ENCODE measurements around the gene TPPP3.

Gene TPPP3

DNA sequence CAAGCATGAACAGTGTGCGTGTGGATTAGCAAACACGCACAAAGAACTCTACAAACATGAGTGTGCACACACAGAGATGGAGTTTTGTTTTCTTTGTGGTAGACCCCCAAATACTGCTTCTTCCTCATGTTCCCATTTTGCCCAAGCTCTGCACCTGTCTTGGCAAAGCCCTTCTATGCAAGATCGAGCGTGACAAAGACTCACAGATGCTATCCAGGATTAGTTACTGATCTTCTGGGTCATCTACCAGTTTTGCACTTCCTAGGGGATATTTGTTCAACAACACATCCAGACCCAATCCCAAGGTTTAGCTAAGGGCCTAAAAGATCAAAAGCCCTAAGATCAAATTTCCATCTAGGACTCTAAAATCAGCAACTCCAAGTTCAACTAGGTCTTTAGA lies 50.7 kb downstream of the TPPP3 start:
- no peak for DNase-seq (ENCODE audit: low read depth)

- DNase-seq (ENCODE audit: low read depth) = no peak
Observed at GRCh38 chr16:67341250-67341649, 52.0 kb downstream of the TPPP3 start.

All from T-helper 22 cell (primary cell).